Right renal pelvis (tissue), 4 donors: Measurements from ENCODE around the gene PLEKHA5. TPM values are rescaled to one million over a fixed set of nuclear protein-coding genes. Genes with fewer than 3 reads are reported as not detected.

Experiments used
- DNase-seq, 4 donors: peaks; one replicate each; pipeline ENCODE4 v3.0.0-alpha.2; 2013; ENCODE audit warnings: low read depth in 4 of 4, low spot score in 3 of 4, missing footprints in 1 of 4
- polyA plus RNA-seq, 4 donors: library from polyadenylated mRNA; unstranded; fragments of 120-200 nt; gene quantifications; one replicate each; pipeline ENCODE4 v1.2.1, GENCODE V29; 2013; ENCODE audit not compliant: insufficient read length in 4 of 4

PLEKHA5 gene
- polyA plus RNA-seq, 4 donors = 79.6 to 103 (median 102) TPM

DNA sequence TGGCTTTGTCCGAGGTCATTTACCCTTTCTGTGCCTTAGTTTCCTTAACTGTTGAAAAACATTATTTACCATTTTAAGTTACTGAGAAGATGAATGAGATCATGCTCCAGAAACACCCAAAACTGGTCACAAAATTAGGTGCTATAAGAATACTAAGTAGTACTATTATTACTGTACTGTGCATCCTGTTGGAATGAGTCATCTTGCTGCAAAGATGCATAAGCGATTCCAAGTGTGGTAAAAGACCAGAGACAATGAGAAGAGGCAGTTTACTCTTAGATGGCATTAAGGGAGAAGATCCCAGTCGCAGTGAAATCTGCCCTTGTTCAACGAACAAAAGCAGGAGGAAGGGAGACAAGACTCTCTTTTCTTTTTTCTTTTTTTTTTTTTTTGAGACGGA, 4.2 kb upstream of the PLEKHA5 start:
- DNase-seq = no peak

DNA sequence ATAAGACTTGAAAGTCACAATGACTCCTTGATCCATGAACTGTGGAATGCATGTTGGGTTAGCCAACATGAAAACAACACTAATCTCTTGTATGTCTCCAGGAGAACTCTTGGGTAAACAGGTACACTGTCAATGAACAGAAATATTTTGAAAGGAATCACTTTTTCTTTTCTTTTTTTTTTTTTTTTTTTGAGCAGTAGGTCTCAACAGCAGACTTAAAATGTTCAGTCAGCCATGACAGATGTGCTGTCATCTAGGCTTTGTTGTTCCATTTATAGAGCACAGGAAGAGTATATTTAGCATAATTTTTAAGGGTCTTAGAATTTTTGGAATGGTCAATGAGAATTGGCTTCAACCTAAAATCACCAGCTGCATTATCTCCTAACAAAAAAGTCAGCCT, 2.3 kb upstream of the PLEKHA5 start:
- no peak for DNase-seq

DNA sequence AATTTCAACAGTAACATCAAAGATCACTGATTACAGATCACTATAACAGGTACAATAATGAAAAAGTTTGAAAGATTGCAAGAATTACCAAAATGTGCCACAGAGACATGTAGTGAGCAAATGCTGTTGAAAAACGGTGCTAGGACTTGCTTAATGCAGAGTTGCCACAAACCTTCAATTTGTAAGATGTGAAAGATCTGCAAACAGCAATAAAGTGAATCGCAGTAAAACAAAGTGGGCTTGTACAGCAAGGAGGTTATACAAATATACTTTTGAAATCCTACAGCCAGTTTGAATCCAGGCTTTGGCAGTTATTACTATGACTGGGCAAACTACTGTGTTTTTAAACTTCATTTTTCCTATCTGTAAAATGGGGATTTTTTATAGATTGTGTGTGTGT, 1.0 kb upstream of the PLEKHA5 start:
- DNase-seq = no peak

DNA sequence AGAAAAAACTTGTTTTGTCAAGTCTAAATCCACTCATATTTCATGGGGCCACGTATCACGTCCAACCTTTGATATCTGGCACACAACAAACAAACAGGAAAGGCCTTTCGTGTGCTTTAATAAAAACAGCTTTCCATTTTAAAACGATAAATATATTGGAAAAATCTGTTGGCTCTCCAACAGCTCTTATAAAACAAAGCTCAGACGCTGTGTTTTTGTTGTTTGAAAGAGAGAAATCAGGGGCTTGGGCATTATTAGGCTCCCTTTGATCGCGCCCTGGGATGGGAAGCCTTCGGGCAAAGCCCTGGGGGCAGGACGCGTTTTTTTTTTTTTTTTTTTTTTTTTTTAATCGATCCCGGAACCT, 429 bp upstream of the PLEKHA5 start:
- DNase-seq = peak; percentile 35 to 43 (median 38)

DNA sequence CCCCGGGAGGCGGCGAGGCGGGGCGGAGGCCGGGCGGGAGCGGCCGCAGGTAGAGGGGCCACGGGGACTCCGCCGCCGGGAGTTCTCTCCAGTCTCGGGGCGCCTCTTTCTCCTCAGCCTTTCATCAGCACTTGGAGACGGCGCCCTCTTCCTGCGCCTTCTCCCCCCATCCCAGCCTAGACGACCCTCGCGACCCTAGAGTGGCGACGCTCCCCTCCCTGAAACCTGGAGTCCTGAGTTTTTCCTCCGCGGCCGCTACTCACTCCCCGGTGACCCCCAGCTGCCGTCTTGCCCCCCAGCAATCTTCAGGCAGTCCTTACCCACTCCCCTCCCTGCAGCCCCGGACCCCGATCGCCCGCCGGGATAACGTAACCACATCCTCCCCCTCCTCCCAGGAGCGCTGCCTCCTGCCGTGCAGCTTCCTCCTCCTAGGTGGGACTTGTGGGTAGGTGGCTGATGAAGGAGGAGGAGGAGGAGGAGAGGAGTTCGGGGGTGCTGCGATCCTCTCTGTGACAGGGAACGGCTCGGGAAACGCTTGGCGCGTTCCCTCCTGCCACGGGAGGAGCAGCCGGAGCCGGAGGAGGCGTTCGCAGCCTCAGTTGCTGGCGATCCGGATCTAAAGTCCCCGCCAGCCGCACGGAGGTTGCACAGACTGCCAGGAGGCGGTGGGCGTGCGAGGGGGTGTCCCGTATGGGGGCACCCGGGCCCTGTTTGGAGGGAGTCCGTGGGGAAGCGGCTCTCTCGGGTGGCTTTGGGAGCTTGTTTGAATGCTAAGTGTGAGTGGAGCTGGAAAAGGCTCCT, 891 bp downstream of the PLEKHA5 start:
- DNase-seq = peak in 2 of 4 donors; percentile 35 to 60

DNA sequence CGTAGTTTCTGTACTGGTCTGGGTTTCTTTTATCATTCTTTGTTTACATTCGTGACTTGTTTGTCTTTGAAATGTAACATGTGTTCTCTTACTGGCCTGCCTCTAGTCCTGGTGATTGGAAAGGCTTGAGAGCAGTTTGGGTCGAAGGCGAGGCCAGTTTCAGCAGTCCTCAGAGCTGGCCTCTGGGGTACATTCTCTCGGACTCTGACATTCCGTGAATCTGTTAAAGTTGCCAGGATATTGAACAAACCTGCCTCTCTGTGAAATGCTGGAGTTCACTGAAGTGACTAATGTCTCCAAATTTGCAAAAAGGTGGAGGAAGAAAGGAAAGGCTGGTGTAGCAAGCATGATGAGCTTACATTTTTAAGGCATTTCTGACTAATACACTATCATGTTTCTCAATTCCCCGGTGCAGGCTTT, 1.5 kb downstream of the PLEKHA5 start:
- peak; percentile 40 to 48 (median 46) for DNase-seq

DNA sequence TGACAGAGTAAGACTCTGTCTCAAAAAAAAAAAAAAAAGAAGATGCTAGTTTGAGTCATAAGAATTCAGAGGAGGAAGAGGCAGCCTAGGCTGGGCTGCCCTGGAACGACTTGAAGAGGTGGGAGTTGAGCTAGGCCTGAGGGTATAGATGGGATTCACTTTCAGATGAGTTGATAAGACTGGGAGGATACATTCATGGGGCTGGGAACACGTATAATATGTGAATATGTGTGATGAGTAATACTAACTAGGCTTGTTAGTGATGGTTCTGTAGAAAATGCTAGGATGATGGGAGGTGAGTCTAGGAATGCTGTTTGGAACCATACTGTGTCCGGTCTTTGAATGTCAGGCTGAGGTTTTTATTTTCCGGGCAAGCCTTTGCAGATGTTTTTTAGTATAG, 9.0 kb downstream of the PLEKHA5 start:
- no peak for DNase-seq

DNA sequence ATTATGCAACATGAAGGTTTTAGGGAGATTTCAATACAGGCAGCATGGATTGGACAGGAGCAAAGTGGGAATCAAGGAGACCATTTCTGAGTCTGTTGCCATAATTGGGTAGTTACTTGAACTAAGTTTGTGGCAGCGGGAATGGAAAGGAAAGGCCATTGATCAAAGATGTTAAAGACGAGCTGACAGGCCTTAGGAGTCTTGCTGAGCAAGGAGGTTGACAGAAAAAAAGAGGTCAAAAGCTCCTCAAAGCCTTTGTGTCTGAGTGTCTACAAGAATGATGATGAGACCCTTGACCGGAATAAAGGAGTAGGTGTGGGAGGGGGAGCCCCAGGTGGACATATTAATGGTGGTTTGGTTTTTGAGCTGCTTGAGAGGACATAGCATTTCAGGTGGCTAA, 9.4 kb downstream of the PLEKHA5 start:
- no peak for DNase-seq

DNA sequence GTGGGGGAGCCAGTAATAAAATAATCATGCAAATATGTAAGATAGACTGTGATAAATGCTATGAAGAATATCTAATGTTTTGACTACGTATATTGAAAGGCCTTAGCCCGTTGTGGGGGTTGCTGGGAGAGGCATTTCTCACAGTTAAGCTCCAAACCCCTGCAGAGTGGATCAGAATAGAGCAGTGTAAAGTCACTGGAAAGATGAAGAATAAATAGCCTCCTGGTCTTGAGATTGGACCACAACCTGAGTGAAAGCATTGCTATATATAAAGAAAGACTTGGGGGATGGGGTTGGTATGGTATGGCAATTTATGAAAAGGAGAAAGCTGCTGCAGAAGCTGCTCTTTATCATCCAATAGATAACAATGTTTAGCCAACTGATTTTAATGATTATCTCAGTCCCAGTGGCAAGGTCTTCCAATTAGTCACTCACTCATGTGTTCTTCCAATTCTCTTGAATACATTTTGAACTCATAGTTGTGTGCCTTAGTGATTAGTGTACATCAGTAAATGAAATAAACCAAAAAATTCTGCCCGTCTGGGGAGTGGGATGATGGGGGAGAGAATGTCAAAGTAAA, 10.2 kb downstream of the PLEKHA5 start:
- no peak for DNase-seq

DNA sequence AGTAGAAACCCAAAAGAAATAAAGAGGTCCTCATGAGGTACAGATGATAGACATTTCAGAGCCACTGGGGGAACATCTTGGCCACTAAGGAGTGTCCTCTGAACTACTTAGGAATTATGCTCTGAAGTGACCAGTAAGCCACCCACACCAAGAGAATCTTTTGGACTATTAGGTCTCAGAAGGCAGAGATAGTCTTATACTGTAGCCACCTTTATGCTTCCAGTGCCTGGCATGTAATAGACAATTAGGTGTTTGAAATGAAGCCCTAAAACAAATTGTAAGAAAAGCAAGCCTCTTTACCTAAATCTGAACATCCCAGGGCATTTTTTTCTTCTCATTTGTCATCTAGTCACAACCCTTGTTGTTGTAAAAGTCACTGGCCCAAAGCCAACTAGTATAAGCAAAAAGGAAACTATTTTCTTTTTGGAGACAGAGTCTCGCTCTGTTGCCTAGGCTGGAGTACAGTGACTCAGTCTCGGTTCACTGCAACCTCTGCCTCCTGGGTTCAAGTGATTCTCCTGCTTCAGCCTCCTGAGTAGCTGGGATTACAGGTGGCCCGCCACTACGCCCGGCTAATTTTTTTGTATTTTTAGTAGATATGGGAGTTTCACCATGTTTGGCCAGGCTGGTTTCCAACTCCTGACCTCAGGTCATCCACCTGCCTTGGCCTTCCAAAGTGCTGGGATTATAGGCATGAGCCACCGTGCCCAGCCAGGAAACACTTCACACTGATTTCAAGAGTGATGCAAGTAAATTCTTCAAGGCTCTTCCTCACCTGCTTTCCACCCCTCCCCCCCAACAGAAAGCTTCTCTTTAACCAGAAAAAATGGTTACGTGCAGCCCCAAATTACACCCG, 11.1 kb downstream of the PLEKHA5 start:
- DNase-seq = no peak

DNA sequence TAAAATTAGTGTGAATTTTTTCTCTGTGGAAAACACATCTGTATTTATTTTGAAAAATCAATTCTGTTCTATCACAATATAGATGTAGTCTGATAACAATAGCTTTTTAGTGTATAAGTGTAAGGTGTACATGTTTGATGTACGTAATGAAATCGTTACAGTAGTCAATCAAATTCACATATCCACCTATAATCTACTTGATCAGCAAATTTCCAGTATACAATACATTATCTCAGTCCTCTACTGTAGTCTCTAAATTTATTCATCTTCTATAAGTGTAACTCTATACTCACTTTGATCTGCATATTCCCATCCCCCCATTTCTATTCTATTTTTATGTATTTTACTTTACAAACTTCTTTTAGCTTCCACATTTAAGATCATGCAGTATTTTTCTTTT, 13.0 kb downstream of the PLEKHA5 start:
- DNase-seq = no peak

DNA sequence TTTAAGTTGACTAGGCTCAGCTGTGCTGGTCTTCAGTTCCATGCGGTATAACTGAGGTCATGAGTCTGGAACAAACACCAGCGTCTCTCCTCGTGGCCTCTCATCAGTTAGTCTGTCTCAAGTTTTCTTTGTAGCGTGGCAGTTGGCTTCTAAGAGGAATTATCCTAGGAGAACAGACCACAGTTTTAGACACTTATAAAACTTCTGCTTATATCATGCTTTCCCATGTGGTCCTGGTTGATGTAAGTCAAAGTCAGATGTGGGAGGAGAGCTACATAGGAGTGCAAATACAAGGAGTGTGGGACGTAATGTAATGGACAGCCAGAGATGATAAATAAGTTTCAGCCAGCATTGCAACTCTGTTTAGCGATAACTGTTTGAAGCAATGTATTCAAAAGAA, 14.8 kb downstream of the PLEKHA5 start:
- no peak for DNase-seq

DNA sequence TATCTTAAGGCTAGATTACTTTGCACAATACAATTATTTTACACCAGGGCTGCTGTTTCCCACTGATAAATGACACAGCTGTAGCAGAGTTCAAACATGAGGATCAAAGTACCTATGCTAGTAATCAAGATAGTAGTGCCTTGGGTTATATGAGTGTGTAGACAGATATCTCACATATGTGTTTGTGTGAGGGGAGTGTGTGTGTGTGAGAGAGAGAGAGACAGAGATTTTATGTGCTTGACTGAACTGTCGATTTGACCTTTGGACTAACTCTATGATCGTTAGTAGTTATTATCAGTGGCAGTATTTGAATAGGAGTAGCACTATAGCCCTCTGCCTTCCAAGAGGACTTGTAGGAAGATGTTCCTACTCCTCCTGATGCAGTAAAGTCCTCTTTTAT, 15.5 kb downstream of the PLEKHA5 start:
- no peak for DNase-seq

DNA sequence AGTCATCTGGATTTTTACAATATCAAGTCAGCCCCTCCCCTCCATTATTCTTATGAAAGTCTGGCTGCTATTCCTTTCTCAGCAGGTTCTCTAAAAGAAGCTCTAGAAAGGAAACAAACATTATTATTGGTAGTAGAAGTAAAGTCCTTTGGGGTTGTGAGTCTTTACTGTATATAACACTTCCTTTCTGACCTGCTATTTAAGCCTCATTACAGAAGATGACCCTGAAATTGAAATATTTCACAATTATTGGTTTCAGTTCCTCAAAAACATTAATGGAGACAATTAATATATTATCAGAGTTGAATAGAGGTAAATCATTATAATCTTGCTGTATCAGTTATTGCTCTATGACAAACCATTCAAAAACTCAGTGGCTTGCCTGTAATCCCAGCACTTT, 19.3 kb downstream of the PLEKHA5 start:
- DNase-seq = no peak

DNA sequence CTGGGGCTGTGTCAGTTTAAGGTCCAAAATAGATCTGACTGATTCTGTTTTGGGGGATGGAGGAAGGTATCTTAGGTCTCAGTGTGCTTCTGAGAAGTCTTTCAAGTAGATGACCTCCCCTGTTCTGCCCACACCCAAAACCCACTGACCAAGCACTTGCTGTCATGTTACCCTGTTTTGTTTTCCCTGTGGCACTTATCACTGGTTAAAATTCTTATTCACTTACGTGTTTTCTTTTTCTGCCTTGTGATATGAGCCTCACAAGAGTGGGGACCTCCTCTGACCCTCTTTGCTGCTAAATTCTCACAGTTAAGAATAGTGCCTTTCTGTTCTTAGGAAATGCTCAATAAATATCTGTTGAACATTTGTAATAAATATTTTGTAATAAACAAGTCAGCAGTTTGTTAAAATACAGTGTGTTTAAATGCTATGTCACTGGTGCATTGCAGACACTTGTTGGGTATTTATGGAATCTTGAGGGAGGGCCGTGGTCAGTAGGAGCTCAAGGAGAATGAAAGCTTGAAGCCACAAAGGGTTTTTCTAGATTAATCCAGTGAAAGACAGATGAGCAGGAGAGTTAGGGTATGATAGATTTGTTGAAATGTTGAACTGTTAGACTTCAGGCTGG, 20.9 kb downstream of the PLEKHA5 start:
- DNase-seq = no peak

DNA sequence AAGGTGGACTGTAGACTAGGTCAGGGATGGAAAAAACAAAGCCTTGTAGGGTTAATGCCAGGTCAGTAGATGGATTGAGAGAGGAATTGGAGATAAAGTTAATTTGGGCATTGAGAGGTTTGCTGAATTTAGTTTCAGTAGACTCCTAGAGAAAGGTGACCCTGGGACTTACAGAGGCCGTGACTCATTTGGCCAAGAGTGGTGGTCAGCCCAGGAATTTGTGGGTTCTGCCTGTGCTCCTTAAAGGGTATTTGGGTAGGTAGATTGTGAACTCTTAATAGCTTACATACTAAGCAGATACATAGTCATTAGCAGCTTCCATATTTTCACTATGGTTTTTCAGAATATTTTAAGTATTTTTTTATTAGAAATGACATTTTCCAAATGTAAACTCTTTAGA, 21.8 kb downstream of the PLEKHA5 start:
- no peak for DNase-seq

DNA sequence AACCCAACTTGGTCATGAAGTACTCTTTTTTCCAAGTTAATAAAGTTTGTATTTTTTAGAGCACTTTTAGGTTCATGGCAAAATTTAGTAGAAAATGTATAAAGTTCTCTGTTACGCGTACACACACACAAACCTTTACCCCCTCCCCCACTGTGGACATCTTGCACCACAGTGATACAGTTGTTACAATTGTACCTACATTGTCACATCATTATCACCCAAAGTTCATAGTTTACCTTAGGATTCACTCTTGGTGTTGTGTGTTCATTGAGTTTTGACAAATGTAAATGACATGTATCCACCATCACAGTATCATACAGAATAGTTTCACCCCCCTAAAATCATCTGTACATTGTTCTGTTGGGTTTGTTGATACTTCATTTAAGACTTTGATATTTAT, 23.9 kb downstream of the PLEKHA5 start:
- DNase-seq = no peak

DNA sequence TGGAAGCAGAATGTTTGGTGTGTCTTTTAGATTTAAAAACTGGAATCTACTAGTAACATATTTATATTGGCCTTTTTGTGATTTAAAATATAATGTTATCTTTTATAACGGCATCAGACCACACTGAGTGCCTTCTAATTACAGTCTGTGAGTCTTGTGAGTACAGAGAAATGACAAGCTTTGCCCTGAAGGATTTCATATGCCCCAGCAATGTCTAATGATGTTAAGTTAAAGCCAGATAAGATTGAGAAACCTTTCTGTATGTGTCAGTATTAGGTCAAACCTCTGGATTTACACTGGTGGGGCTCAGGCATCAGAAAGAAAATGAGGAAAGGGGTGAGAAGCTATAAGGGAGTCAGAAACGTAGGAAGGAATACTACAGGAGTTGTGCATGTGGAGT, 25.2 kb downstream of the PLEKHA5 start:
- no peak for DNase-seq

DNA sequence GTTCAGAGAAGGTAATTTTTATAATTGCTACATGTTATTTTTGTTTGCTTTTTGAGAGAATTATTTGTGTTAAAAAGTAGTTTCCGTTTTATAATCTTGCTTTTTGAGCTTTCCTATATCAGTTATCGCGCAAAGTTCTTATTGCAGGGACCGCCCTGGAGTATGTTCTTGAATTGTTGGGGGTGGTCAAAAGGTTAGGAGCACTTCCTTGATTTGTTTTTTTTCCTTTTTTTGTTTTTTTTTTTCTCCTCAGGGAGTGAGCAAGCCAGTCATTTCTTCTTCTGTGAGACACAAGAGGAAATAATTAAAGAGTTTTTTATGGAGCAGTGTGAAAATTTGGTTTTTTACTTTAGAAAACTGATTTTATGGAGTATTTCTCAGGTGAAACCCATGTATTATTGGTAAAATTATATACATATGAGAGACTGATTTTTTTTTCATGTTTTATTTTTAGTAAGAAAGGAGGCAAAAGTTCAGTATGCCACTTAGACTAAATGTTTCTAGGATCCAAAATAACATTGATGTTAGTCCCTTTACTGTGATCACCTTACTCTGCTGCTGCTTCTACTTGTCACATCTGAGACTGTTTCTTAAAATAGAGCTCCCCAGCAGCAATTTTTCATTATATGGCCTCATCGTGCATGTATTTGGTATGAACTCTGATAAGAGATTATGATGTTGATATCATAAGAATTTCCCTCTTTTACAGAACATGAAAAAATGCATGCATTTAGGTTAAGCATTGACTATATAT, 26.6 kb downstream of the PLEKHA5 start:
- no peak for DNase-seq

DNA sequence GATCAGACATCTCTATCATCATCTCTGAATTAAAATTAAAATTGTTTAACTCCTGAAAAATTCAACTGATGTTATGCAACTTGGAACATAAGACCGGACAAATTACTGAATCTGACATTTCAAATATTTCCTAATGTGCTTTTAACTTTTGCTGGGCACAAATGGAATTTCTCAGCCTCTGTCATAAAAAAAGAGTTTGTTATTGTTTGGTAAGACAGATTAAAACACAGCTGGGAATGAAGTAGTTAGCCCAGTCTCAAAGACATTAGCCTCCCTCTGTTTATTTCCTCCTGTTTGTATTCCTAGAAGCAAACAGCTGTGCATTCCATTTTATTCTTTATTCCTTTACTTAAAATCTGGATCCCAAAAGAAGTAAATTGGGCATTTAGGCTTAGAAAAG, 29.4 kb downstream of the PLEKHA5 start:
- no peak for DNase-seq
